HepG2 (cell line): Measurements from ENCODE around the gene TPM1. TPM values are rescaled to one million over a fixed set of nuclear protein-coding genes. Genes with fewer than 3 reads are reported as not detected.

Experiments
- ARNTL ChIP-seq: sonication (generic); formaldehyde crosslinking; IDR thresholded peaks from 2 replicates; pipeline ENCODE4 v1.4.0; 2020; ENCODE audit warnings: mild to moderate bottlenecking, missing genetic modification reagents
- ESRRA ChIP-seq: sonication (generic); formaldehyde crosslinking; IDR thresholded peaks from 2 replicates; pipeline ENCODE4 v1.5.1; 2020; ENCODE audit warnings: mild to moderate bottlenecking, low read depth, missing genetic modification reagents
- FOSL1 ChIP-seq: sonication (generic); formaldehyde crosslinking; IDR thresholded peaks from 2 replicates; pipeline ENCODE4 v1.9.0; 2021; ENCODE audit warnings: missing genetic modification reagents, borderline replicate concordance
- IKZF4 ChIP-seq: sonication (generic); formaldehyde crosslinking; IDR thresholded peaks from 2 replicates; pipeline ENCODE4 v1.5.1; 2020; ENCODE audit warnings: borderline replicate concordance, mild to moderate bottlenecking, low read depth, missing genetic modification reagents; ENCODE audit errors: not compliant biosample characterization
- MAFG ChIP-seq: sonication (generic); formaldehyde crosslinking; IDR thresholded peaks from 2 replicates; pipeline ENCODE4 v1.5.1; 2020; ENCODE audit warnings: mild to moderate bottlenecking, missing genetic modification reagents
- MATR3 ChIP-seq: sonication (generic); formaldehyde crosslinking; IDR thresholded peaks from 2 replicates; pipeline ENCODE4 v1.4.0; 2020; ENCODE audit warnings: missing genetic modification reagents
- TBX3 ChIP-seq: fragments of 450-650 bp; IDR thresholded peaks from 2 replicates; pipeline ENCODE4 v1.6.1; 2017; ENCODE audit warnings: antibody characterized with exemption, mild to moderate bottlenecking, inconsistent platforms, borderline replicate concordance
- ZNF20 ChIP-seq: sonication (generic); formaldehyde crosslinking; IDR thresholded peaks from 2 replicates; pipeline ENCODE4 v1.4.0; 2020; ENCODE audit warnings: mild to moderate bottlenecking, moderate library complexity, missing genetic modification reagents
- ZNF432 ChIP-seq: sonication (generic); formaldehyde crosslinking; IDR thresholded peaks from 2 replicates; pipeline ENCODE4 v1.5.0; 2020; ENCODE audit warnings: missing genetic modification reagents, mild to moderate bottlenecking, borderline replicate concordance
- ZNF570 ChIP-seq: sonication (generic); formaldehyde crosslinking; IDR thresholded peaks from 2 replicates; pipeline ENCODE4 v1.4.0; 2020; ENCODE audit warnings: mild to moderate bottlenecking, missing genetic modification reagents, borderline replicate concordance
- ZNF883 ChIP-seq: sonication (generic); formaldehyde crosslinking; IDR thresholded peaks from 2 replicates; pipeline ENCODE4 v1.5.1; 2020; ENCODE audit warnings: mild to moderate bottlenecking, missing genetic modification reagents; ENCODE audit errors: not compliant biosample characterization
- polyA plus RNA-seq, 8 experiments: library from polyadenylated mRNA; depleted of rRNA in 3 of 8; stranded (reverse) in 7 of 8; unstranded in 1 of 8; fragments of >200 nt; fragmentation: Illumina TruSeq in 4 of 8; extraction: Trizol in 4 of 8; gene quantifications; 2 replicates each; pipeline versions ENCODE4 v1.2.1 to v1.2.3, GENCODE V29; 2011 to 2016; ENCODE audit warnings: low read depth in 4 of 8, missing spikeins in 1 of 8, mixed read lengths in 1 of 8; ENCODE audit not compliant: insufficient read depth in 1 of 8
- total RNA-seq, 5 experiments: library from RNA; depleted of rRNA; stranded (reverse); fragments of >200 nt; fragmentation: Illumina TruSeq; extraction: Trizol; gene quantifications; 2 replicates each; pipeline ENCODE4 v1.2.3, GENCODE V29; 2016; ENCODE audit warnings: low read depth in 1 of 5
- TF ChIP-seq, protein P1 (sequence below): fragments of 450-650 bp; IDR thresholded peaks from 2 replicates; pipeline ENCODE4 v1.6.1; 2016
- TF ChIP-seq, protein P2 (sequence below): IDR thresholded peaks from 2 replicates; pipeline ENCODE4 v1.6.1; 2016; ENCODE audit warnings: low read depth, borderline replicate concordance
- TF ChIP-seq, protein P3 (sequence below): sonication (generic); formaldehyde crosslinking; IDR thresholded peaks from 2 replicates; pipeline ENCODE4 v1.4.0; 2020; ENCODE audit warnings: missing genetic modification reagents
- TF ChIP-seq, protein P4 (sequence below): sonication (generic); formaldehyde crosslinking; IDR thresholded peaks from 2 replicates; pipeline ENCODE4 v1.4.0; 2020; ENCODE audit warnings: mild to moderate bottlenecking, missing genetic modification reagents
- TF ChIP-seq, protein P5 (sequence below): sonication (generic); formaldehyde crosslinking; IDR thresholded peaks from 2 replicates; pipeline ENCODE4 v1.5.1; 2020; ENCODE audit warnings: missing genetic modification reagents, mild to moderate bottlenecking, borderline replicate concordance

The TPM1 gene
- total and polyA plus RNA-seq, 2 of the 13 experiments (the other 11 are each of a cell fraction or from before 2014, with no cell fraction given): 98.9 to 109 TPM

DNA sequence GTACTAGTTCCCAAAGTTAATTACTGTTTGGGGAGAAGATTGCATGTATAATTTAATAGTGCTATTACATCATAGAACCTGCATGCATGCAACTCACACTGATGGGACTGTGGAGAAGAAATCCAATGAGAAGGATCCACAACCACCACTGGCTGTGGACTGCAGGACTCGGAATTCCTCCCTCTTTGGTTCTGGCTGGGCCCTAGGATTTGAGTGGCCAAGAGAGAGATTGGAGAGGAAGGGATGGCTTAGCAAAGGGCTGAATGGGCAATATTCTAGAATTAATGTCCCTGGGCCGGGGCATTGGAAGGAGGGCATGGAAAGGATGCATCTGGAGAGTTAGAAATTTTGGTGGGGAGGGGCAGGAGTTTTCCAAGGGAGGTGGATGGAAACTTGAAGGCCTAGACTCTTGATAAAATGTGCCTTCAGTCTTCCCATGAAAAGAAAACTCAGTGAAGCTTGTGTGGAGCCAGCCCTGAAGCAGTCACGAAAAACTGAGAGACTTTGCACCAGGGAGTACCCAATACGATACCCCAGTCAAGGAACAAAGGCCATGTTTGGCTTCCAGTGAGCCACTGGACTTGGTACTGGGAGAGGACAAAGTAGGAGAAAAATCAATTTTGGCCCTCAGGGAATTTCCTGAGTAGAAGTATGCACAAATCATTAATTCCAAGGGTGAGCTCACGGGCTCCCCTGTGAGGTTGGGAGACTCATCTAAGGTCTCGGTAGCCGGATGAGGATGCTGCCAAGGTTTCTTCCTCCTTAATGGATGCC is 31.4 kb upstream of the TPM1 start (continued):
- peak; percentile 82; the same call in 1 of the 2 replicates for TF ChIP-seq ESRRA (CRISPR knock-in tag)
- no peak for TF ChIP-seq TBX3
- TF ChIP-seq ZNF432: no peak
- TF ChIP-seq ZNF883 (CRISPR knock-in tag): no peak
- TF ChIP-seq IKZF4: no peak
- no peak for TF ChIP-seq FOSL1 (CRISPR knock-in tag)
- TF ChIP-seq, protein P1, sequence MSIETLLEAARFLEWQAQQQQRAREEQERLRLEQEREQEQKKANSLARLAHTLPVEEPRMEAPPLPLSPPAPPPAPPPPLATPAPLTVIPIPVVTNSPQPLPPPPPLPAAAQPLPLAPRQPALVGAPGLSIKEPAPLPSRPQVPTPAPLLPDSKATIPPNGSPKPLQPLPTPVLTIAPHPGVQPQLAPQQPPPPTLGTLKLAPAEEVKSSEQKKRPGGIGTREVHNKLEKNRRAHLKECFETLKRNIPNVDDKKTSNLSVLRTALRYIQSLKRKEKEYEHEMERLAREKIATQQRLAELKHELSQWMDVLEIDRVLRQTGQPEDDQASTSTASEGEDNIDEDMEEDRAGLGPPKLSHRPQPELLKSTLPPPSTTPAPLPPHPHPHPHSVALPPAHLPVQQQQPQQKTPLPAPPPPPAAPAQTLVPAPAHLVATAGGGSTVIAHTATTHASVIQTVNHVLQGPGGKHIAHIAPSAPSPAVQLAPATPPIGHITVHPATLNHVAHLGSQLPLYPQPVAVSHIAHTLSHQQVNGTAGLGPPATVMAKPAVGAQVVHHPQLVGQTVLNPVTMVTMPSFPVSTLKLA: no peak
- TF ChIP-seq, protein P2, sequence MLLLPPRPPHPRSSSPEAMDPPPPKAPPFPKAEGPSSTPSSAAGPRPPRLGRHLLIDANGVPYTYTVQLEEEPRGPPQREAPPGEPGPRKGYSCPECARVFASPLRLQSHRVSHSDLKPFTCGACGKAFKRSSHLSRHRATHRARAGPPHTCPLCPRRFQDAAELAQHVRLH (CRISPR knock-in tag): peak; percentile 46; the same call in 1 of the 2 replicates
- TF ChIP-seq, protein P3, sequence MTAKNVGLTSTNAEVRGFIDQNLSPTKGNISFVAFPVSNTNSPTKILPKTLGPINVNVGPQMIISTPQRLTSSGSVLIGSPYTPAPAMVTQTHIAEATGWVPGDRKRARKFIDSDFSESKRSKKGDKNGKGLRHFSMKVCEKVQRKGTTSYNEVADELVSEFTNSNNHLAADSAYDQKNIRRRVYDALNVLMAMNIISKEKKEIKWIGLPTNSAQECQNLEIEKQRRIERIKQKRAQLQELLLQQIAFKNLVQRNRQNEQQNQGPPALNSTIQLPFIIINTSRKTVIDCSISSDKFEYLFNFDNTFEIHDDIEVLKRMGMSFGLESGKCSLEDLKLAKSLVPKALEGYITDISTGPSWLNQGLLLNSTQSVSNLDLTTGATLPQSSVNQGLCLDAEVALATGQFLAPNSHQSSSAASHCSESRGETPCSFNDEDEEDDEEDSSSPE (CRISPR knock-in tag): 0 out of 2 replicates have a peak, but pooled peaks have one; percentile 43
- TF ChIP-seq MAFG (CRISPR knock-in tag): no peak
- TF ChIP-seq ZNF570 (CRISPR knock-in tag): no peak
- TF ChIP-seq, protein P4, sequence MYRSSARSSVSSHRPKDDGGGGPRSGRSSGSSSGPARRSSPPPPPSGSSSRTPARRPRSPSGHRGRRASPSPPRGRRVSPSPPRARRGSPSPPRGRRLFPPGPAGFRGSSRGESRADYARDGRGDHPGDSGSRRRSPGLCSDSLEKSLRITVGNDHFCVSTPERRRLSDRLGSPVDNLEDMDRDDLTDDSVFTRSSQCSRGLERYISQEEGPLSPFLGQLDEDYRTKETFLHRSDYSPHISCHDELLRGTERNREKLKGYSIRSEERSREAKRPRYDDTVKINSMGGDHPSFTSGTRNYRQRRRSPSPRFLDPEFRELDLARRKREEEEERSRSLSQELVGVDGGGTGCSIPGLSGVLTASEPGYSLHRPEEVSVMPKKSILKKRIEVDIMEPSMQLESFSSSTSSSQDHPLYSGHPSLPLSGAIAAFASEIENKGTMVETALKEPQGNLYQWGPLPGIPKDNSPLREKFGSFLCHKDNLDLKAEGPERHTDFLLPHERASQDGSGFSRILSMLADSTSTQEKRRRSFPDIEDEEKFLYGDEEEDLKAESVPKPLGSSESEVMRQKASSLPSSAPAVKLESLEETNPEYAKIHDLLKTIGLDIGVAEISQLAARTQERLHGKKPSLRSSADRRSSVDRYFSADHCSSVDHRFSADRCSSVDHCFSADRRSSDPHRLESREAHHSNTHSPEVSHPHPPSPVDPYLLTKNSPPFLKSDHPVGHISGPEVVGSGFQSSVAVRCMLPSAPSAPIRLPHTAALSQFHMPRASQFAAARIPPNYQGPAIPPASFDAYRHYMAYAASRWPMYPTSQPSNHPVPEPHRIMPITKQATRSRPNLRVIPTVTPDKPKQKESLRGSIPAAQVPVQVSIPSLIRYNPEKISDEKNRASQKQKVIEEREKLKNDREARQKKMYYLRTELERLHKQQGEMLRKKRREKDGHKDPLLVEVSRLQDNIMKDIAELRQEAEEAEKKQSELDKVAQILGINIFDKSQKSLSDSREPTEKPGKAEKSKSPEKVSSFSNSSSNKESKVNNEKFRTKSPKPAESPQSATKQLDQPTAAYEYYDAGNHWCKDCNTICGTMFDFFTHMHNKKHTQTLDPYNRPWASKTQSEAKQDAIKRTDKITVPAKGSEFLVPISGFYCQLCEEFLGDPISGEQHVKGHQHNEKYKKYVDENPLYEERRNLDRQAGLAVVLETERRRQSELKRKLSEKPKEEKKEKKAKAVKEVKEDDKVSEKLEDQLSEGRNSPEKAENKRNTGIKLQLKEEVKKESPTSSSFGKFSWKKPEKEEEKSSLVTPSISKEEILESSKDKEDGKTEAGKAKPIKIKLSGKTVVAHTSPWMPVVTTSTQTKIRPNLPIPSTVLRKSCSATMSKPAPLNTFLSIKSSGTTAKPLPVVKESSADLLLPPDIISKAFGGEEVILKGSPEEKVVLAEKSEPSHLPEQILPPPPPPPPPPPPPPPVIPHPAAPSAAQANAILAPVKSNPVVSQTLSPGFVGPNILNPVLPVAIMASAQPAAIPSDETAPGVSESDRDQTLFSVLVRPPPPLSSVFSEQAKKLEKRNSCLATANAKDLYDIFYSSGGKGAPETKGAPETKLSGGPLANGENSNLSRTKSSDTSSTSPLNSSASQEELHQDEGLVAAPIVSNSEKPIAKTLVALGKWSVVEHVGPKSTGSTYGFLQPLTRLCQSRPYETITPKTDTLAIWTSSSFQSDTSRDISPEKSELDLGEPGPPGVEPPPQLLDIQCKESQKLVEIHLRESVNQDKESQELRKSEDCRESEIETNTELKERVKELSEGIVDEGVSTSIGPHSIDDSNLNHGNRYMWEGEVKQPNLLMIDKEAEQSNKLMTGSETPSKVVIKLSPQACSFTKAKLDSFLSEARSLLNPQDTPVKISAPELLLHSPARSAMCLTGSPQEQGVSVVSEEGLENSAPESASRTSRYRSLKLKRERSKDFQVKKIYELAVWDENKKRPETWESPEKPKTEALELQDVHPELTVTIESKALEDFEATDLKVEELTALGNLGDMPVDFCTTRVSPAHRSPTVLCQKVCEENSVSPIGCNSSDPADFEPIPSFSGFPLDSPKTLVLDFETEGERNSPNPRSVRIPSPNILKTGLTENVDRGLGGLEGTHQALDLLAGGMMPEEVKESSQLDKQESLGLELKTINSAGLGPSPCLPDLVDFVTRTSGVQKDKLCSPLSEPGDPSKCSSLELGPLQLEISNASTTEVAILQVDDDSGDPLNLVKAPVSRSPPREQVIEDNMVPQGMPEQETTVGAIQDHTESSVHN (CRISPR knock-in tag): no peak
- TF ChIP-seq, protein P5, sequence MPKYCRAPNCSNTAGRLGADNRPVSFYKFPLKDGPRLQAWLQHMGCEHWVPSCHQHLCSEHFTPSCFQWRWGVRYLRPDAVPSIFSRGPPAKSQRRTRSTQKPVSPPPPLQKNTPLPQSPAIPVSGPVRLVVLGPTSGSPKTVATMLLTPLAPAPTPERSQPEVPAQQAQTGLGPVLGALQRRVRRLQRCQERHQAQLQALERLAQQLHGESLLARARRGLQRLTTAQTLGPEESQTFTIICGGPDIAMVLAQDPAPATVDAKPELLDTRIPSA: no peak
- no peak for TF ChIP-seq MATR3 (CRISPR knock-in tag)
- TF ChIP-seq ZNF20 (CRISPR knock-in tag): no peak
- no peak for TF ChIP-seq ARNTL
